MG63 (cell line): Measurements from ENCODE around the gene BFSP2. TPM values are rescaled to one million over a fixed set of nuclear protein-coding genes. Genes with fewer than 3 reads are reported as not detected.
A peak's percentile ranks its signal among the peaks of the same experiment; 100 is the strongest.
"Not testable (repeated sequence)": the region's sequence is repeated elsewhere in the genome, so short reads cannot be mapped to it uniquely, and the experiment has no call there.

Experiments
- DNase-seq: peaks from one replicate; pipeline ENCODE4 v3.0.0-alpha.2; 2020
- H3K27me3 ChIP-seq: fragments of 250-450 bp; sonication (Bioruptor Pico); 2 replicates; pipeline ENCODE4 v1.5.1; 2020; ENCODE audit warnings: mild to moderate bottlenecking, moderate library complexity
- H3K36me3 ChIP-seq: fragments of 250-450 bp; sonication (Bioruptor Pico); 2 replicates; pipeline ENCODE4 v1.5.1; 2020; ENCODE audit warnings: mild to moderate bottlenecking, moderate library complexity
- H3K4me3 ChIP-seq: fragments of 250-450 bp; sonication (Bioruptor Pico); 2 replicates; pipeline ENCODE4 v1.5.1; 2020; ENCODE audit warnings: mild to moderate bottlenecking, moderate library complexity
- H3K9me3 ChIP-seq: fragments of 250-450 bp; sonication (Bioruptor Pico); 2 replicates; pipeline ENCODE4 v1.5.1; 2020; ENCODE audit warnings: mild to moderate bottlenecking, moderate library complexity
- total RNA-seq: library from RNA; depleted of rRNA; stranded (reverse); fragments of >200 nt; shearing (Covaris generic); gene quantifications from 2 replicates; pipeline ENCODE4 v1.2.3, GENCODE V29; 2014; ENCODE audit warnings: low replicate concordance

Gene BFSP2
- total RNA-seq, 1 experiment from 2014 or later = not detected

DNA sequence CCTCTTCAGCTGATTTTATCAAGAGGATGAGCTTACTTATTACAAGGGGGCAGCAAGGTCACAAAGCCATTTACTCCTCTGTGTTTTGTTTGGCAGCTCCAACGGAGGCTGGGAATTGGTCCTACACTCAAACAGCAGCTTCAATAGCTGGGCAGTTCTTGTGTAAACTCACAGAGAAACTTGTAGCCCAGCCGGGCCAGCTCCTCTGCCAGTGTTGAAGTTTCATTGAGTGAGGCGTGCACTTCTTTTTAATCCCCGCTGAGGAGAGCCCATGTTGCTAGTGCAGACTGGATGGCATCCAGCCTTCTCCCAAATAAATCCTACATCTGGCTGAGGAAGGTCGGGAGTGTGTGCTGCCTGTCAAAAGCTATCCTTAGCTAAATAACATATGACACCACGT is 59.5 kb downstream of the BFSP2 start:
- DNase-seq = peak; percentile 91
- Histone ChIP-seq H3K4me3 (no peak overlapping the region), H3K36me3 (no peaks in the 10 kb centered on the region), H3K9me3 (no peaks in the 10 kb centered on the region), H3K27me3 (no peaks in the 10 kb centered on the region)

- no peaks in the 10 kb centered on the region for H3K9me3 ChIP-seq
- H3K4me3 ChIP-seq = no peak overlapping the region
- no peaks in the 10 kb centered on the region for H3K36me3 ChIP-seq
- no peak for DNase-seq
- no peaks in the 10 kb centered on the region for H3K27me3 ChIP-seq
Measured at GRCh38 chr3:133460809-133461208, 61.0 kb downstream of the BFSP2 start.

GRCh38 chr3:133461291-133461690 is 61.4 kb downstream of the BFSP2 start:
- Histone ChIP-seq H3K36me3 (no peaks in the 10 kb centered on the region), H3K9me3 (no peaks in the 10 kb centered on the region), H3K27me3 (no peaks in the 10 kb centered on the region), H3K4me3 (no peak overlapping the region)
- no peak for DNase-seq

- no peak for DNase-seq
- H3K9me3 ChIP-seq = no peaks in the 10 kb centered on the region
- H3K36me3 ChIP-seq = no peaks in the 10 kb centered on the region
- no peaks in the 10 kb centered on the region for H3K27me3 ChIP-seq
- no peak overlapping the region for H3K4me3 ChIP-seq
Measured at GRCh38 chr3:133463347-133463860, 63.5 kb downstream of the BFSP2 start.

DNA sequence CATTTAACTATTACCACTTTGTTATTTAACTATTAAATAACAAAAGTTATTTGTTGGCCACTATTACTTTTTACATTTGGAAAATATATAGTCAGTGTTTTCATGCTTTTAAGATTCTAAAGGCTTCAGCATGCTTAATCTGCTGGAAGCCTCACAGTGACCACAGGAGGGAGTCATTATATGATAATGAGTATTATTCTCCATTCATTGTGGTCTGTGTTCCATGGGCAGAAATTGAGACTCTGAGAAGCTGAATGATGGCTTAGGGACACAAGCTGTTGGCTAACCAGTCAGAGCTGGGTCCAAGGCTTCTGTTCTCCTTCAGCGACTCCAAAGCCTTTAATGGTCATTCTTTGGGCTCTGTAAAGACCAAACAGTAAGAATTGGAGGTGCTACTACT is 64.7 kb downstream of the BFSP2 start:
- no peak for DNase-seq
- Histone ChIP-seq H3K4me3 (no peak overlapping the region), H3K27me3 (no peaks in the 10 kb centered on the region), H3K36me3 (no peaks in the 10 kb centered on the region), H3K9me3 (no peaks in the 10 kb centered on the region)

DNA sequence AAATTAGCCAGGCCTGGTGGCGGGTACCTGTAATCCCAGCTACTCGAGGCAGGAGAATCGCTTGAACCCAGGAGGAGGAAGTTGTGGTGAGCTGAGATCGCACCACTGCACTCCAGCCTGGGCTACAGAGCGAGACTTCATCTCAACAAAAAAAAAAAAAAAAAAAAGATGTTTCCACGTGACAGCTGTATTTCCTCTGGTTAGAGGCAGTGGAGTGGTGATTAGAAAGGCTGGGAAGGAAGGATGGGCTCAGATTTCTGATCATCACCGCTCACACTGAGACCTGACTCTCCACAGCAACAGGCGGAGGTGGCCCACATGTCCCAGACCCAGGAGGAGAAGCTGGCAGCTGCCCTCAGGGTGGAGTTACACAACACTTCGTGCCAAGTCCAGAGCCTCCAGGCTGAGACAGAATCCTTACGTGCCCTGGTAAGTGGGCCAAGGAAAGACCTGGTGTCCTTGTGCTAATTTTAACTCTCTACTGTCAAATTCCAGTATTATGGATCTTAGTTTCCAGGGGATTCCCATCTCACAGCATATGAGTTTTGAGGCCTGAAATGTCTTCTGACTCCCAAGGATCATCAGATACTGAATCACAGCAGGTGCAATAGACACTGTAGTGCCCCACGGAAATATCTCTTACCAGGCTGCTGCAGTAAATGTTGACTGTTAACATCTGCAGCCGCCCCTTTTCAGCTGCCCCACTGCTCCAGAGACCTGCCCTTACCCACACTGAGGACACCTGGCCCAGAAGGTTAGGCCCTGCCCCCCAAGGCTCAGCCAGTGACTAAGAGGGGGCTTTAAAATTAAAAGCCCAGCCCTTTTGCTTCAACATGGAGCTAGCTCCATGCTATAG is 66.9 kb downstream of the BFSP2 start:
- Histone ChIP-seq H3K36me3 (no peaks in the 10 kb centered on the region), H3K27me3 (no peaks in the 10 kb centered on the region), H3K9me3 (no peaks in the 10 kb centered on the region), H3K4me3 (no peak overlapping the region)
- DNase-seq = no peak

DNA sequence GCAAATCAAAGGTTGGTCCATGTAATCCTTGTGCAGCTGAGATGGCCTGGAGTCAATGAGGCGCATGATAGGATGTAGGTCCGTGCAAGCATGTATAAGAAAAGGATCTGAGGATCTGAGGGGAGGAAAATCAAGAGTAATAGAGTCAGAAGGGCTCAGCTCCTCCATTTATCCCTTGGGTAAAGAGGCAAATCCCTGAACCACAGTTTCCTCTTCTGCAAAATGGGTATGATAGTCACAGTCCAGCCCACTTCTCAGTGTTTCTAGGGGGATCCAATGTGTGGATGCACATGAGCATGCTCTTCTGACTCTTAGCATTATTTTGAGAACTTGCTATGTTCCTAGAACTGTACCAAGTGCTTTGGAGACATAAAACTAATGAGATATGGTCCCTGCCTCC is 67.9 kb downstream of the BFSP2 start:
- DNase-seq = no peak

DNA sequence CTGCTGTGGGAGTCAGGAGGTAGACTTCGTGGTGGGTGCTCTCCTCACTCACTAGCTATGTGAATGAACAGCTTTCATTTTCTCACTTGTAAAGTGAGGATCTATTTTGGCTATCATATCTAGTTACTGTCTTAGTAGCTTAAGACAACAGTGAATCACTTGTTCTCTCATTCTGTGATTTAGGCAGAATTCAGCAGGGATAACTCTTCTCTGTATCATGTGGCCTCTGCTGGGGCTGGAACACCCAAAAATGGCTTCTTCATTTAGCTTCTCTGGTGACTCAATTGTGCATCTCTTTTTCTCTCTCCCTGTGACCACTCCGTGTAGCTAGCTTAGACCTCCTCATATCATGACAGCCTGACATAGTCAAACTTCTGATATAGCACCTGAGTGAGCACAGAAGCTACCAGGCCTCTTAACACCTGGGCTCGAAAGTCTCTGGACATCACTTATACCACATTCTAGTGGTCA is 68.4 kb downstream of the BFSP2 start:
- Histone ChIP-seq H3K9me3 (no peaks in the 10 kb centered on the region), H3K4me3 (no peak overlapping the region), H3K27me3 (no peaks in the 10 kb centered on the region), H3K36me3 (no peaks in the 10 kb centered on the region)
- DNase-seq = no peak

More for the DNA sequence above, 67.9 kb downstream of the BFSP2 start:
- Histone ChIP-seq H3K27me3 (no peaks in the 10 kb centered on the region), H3K9me3 (no peaks in the 10 kb centered on the region), H3K36me3 (no peaks in the 10 kb centered on the region), H3K4me3 (no peak overlapping the region)

- Histone ChIP-seq H3K4me3 (no peak overlapping the region), H3K36me3 (no peaks in the 10 kb centered on the region), H3K27me3 (no peaks in the 10 kb centered on the region), H3K9me3 (no peaks in the 10 kb centered on the region)
- no peak for DNase-seq
Measured at GRCh38 chr3:133469140-133469731, 69.4 kb downstream of the BFSP2 start.

DNA sequence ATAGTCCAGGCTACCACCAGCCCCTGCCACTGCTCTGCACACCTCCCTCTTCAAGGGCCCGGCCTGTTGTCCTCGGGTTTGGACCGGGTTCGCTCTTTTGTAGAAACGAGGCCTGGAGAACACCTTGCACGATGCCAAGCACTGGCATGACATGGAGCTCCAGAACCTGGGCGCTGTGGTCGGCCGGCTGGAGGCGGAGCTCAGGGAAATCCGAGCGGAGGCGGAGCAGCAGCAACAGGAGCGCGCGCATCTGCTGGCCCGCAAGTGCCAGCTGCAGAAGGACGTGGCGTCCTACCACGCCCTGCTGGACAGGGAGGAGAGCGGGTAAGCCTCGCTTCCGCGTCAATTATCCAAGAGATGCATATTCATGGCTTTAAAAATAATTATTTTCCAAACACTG is 72.4 kb downstream of the BFSP2 start:
- no peaks in the 10 kb centered on the region for H3K9me3 ChIP-seq
- no peaks in the 10 kb centered on the region for H3K27me3 ChIP-seq
- H3K4me3 ChIP-seq = no peak overlapping the region
- DNase-seq = no peak
- H3K36me3 ChIP-seq = no peaks in the 10 kb centered on the region

DNA sequence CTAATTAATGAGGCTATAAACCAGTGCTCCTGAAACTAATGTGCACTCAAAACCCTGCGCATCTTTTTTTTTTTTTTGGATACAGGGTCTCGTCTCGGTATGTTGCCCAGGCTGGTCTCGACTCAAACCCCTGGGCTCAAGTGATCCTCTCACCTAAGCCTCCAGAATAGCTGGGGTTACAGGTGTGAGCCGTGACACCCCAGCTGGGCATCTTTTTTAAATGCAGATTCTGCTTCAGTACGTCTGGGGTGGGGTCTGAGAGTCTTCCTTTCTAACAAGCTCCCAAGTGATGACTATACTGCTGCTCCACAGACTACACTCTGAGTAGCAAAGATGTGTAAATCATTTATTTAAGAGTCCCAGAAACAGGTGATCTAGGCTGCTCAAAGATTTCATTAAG is 73.0 kb downstream of the BFSP2 start:
- no peaks in the 10 kb centered on the region for H3K9me3 ChIP-seq
- no peak for DNase-seq
- H3K36me3 ChIP-seq = no peaks in the 10 kb centered on the region
- no peak overlapping the region for H3K4me3 ChIP-seq
- no peaks in the 10 kb centered on the region for H3K27me3 ChIP-seq

- H3K36me3 ChIP-seq, H3K9me3 ChIP-seq, H3K4me3 ChIP-seq, H3K27me3 ChIP-seq, DNase-seq: not testable (repeated sequence)
Measured at GRCh38 chr3:133473472-133474191, 73.8 kb downstream of the BFSP2 start.

GRCh38 chr3:133474251-133474801 is 74.5 kb downstream of the BFSP2 start:
- Histone ChIP-seq H3K9me3 (no peaks in the 10 kb centered on the region), H3K36me3 (no peaks in the 10 kb centered on the region), H3K4me3 (no peak overlapping the region), H3K27me3 (no peaks in the 10 kb centered on the region)
- DNase-seq = peak; percentile 95

GRCh38 chr3:133474817-133475216 is 75.0 kb downstream of the BFSP2 start:
- Histone ChIP-seq H3K9me3 (no peaks in the 10 kb centered on the region), H3K27me3 (no peaks in the 10 kb centered on the region), H3K36me3 (no peaks in the 10 kb centered on the region), H3K4me3 (no peak overlapping the region)
- DNase-seq = no peak

GRCh38 chr3:133475245-133476010 is 75.6 kb downstream of the BFSP2 start:
- H3K27me3 ChIP-seq = no peaks in the 10 kb centered on the region
- H3K9me3 ChIP-seq = no peaks in the 10 kb centered on the region
- DNase-seq = no peak
- H3K4me3 ChIP-seq = no peak overlapping the region
- no peaks in the 10 kb centered on the region for H3K36me3 ChIP-seq

GRCh38 chr3:133476971-133477375 is 77.1 kb downstream of the BFSP2 start:
- H3K36me3 ChIP-seq = no peaks in the 10 kb centered on the region
- no peaks in the 10 kb centered on the region for H3K9me3 ChIP-seq

More at GRCh38 chr3:133476971-133477375, 77.1 kb downstream of the BFSP2 start:
- Histone ChIP-seq H3K27me3 (no peaks in the 10 kb centered on the region), H3K4me3 (no peak overlapping the region)
- no peak for DNase-seq
